T-helper 2 cell treated with Interferon-gamma antibody and Interleukin-4, amounts not matched to agents 5 μg/mL and 100 μg/mL, for 36 hours (primary cell): ENCODE measurements around the gene JRKL.
"Not testable (repeated sequence)": the region's sequence is repeated elsewhere in the genome, so short reads cannot be mapped to it uniquely, and the experiment has no call there.

Source experiments
- DNase-seq: peaks from one replicate; pipeline ENCODE4 v3.0.0; 2021; ENCODE audit warnings: low spot score
- H3K27ac Mint-ChIP-seq: one replicate; pipeline ENCODE4 v1.8.0; 2021; ENCODE audit warnings: mild to moderate bottlenecking, mixed read lengths
- H3K27me3 Mint-ChIP-seq: one replicate; pipeline ENCODE4 v1.8.0; 2021; ENCODE audit warnings: low read depth, mixed read lengths
- H3K36me3 Mint-ChIP-seq: one replicate; pipeline ENCODE4 v1.8.0; 2021; ENCODE audit warnings: low read depth, mixed read lengths
- H3K4me1 Mint-ChIP-seq: one replicate; pipeline ENCODE4 v1.8.0; 2021; ENCODE audit warnings: low read depth, mixed read lengths
- H3K4me3 Mint-ChIP-seq: one replicate; pipeline ENCODE4 v1.8.0; 2022; ENCODE audit warnings: mild to moderate bottlenecking, moderate library complexity, mixed read lengths
- H3K9me3 Mint-ChIP-seq: one replicate; pipeline ENCODE4 v1.8.0; 2021; ENCODE audit warnings: mixed read lengths

Gene JRKL

GRCh38 chr11:96424693-96425092 lies 34.9 kb downstream of the JRKL start:
- Mint-ChIP-seq H3K27me3 (peaks cover 35% of the 10 kb centered on the region), H3K36me3 (no peaks in the 10 kb centered on the region), H3K4me3 (no peak overlapping the region), H3K4me1 (peaks cover 8% of the 10 kb centered on the region), H3K27ac (no peak overlapping the region), H3K9me3 (no peaks in the 10 kb centered on the region)
- DNase-seq: no peak

- Mint-ChIP-seq H3K4me3 (no peak overlapping the region), H3K36me3 (no peaks in the 10 kb centered on the region), H3K4me1 (peaks cover 6% of the 10 kb centered on the region), H3K9me3 (no peaks in the 10 kb centered on the region), H3K27ac (no peak overlapping the region), H3K27me3 (peaks cover 43% of the 10 kb centered on the region)
- DNase-seq: no peak
Measured at GRCh38 chr11:96430668-96431067, 40.9 kb downstream of the JRKL start.

GRCh38 chr11:96432654-96433053 lies 42.8 kb downstream of the JRKL start:
- not testable (repeated sequence) for DNase-seq, H3K4me3 Mint-ChIP-seq, H3K36me3 Mint-ChIP-seq, H3K9me3 Mint-ChIP-seq, H3K4me1 Mint-ChIP-seq, H3K27ac Mint-ChIP-seq
- peaks cover 41% of the 10 kb centered on the region for H3K27me3 Mint-ChIP-seq
